Osteoblast (primary cell): Measurements from ENCODE around the gene TMEM9B. TPM values are rescaled to one million over a fixed set of nuclear protein-coding genes. Genes with fewer than 3 reads are reported as not detected.

Experiments
- DNase-seq: peaks from one replicate; pipeline ENCODE4 v3.0.0; 2011; ENCODE audit warnings: low spot score, mixed read lengths; ENCODE audit not compliant: insufficient read length; ENCODE audit errors: missing footprints
- H2AFZ ChIP-seq: 2 replicates; pipeline ENCODE4 v1.6.0; 2011; ENCODE audit warnings: mild to moderate bottlenecking, low read length
- H3K27ac ChIP-seq: 2 replicates; pipeline ENCODE4 v1.5.1; 2011; ENCODE audit warnings: mild to moderate bottlenecking, low read depth, low read length, moderate library complexity
- H3K27me3 ChIP-seq: 2 replicates; pipeline ENCODE4 v1.6.0; 2012; ENCODE audit warnings: mild to moderate bottlenecking, control low read depth, inconsistent platforms, low read length, moderate library complexity; ENCODE audit not compliant: insufficient read depth
- H3K36me3 ChIP-seq: 2 replicates; pipeline ENCODE4 v1.5.1; 2011; ENCODE audit warnings: mild to moderate bottlenecking, low read length, control low read depth, moderate library complexity; ENCODE audit not compliant: insufficient read depth
- H3K4me1 ChIP-seq: 2 replicates; pipeline ENCODE4 v1.5.1; 2011; ENCODE audit warnings: mild to moderate bottlenecking, low read length, control low read depth, moderate library complexity; ENCODE audit not compliant: insufficient read depth
- H3K4me2 ChIP-seq: 2 replicates; pipeline ENCODE4 v1.6.0; 2011; ENCODE audit warnings: mild to moderate bottlenecking, low read length; ENCODE audit not compliant: insufficient read depth
- H3K4me3 ChIP-seq: fragments of 200-600 bp; sonication (generic); 3 replicates; pipeline ENCODE4 v1.5.1; 2012; ENCODE audit warnings: mild to moderate bottlenecking, low read length, inconsistent platforms; ENCODE audit not compliant: insufficient read depth
- H3K79me2 ChIP-seq: 2 replicates; pipeline ENCODE4 v1.6.0; 2012; ENCODE audit warnings: mild to moderate bottlenecking, low read length, control low read depth, inconsistent platforms; ENCODE audit not compliant: insufficient read depth
- H3K9me3 ChIP-seq: 2 replicates; pipeline ENCODE4 v1.5.1; 2011; ENCODE audit warnings: low read depth, low read length, control low read depth
- H4K20me1 ChIP-seq: 2 replicates; pipeline ENCODE4 v1.6.0; 2012; ENCODE audit warnings: mild to moderate bottlenecking, low read length, control low read depth; ENCODE audit not compliant: insufficient read depth
- CTCF ChIP-seq: IDR thresholded peaks from 2 replicates; pipeline ENCODE4 v1.5.1; 2011; ENCODE audit warnings: mild to moderate bottlenecking, low read depth, low read length, moderate library complexity; ENCODE audit errors: extremely low read depth
- total RNA-seq: library from RNA; depleted of rRNA; stranded (reverse); fragments of >200 nt; gene quantifications from 2 replicates; pipeline ENCODE4 v1.2.3, GENCODE V29; 2012

Gene TMEM9B
- total RNA-seq, 1 donor, result 32.6 TPM

DNA sequence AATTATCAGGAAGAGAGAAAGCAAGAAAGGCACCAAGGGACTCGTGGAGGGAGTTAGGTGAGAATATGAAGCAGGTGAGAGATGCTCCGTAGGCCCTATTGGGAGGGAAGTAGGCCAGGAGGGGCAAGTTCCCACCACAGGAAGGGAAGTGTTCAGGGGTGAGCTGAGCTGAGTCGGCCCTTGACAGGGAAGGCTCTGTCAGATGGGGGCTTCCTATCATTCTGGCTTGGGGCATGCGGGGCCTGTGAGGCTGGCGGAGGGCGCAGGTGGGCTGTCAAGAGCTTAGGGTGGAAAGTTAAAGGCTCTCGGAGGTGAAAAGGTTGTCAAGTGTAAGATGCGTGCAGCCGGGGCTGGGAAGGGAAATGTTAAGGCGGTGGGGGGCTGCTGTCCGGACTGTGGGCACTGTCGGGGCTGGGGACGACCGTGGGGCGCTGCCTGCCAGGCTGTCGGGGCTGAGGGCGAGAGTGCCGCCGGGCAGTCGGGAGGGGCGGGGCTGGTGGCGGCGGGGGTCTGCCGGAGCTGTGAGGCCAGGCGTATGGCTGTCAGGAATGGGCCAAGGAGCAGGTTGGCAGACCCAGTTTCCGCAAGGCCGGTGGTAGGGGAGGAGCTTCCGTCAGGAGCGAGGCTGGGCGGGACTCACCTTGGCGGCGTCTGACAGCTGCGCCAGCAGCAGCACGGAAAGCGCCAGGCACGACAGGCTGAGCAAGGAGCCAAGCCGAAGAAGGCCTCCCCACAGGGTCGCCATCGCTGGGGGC, 496 bp downstream of the TMEM9B start:
- peak; percentile 90 for DNase-seq
- peaks cover 52% of the 10 kb centered on the region for H3K79me2 ChIP-seq

DNA sequence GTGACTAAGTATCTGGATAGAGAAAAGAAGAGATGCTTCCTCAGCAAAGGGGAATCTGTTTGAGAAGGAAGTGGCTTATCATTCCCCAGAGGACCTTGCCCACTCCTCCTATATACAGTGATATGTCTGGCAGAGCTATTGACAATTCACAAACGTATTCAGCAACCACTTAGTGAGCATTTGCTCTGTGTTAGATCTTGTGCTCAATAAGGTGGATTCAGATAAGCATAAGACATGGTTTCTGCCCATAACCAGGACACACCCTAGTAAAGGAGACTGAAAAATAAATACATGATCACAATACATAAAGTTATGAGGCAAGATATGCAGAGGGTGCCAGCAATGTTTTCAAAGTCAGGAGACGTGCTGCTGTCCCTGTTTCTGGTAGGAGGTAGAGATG, 1.4 kb downstream of the TMEM9B start:
- H3K9me3 ChIP-seq, result no peaks in the 10 kb centered on the region
- TF ChIP-seq CTCF, result no peak
- H3K27me3 ChIP-seq, result no peaks in the 10 kb centered on the region
- peaks cover 28% of the 10 kb centered on the region for H3K4me1 ChIP-seq
- no peak overlapping the region for H2AFZ ChIP-seq
- no peak for DNase-seq
- peak overlapping the region; percentile 88 for H3K27ac ChIP-seq
- H4K20me1 ChIP-seq, result peaks cover 6% of the 10 kb centered on the region
- H3K4me2 ChIP-seq, result peak overlapping the region; percentile 88
- peak overlapping the region; percentile 94 for H3K4me3 ChIP-seq
- peaks cover 59% of the 10 kb centered on the region for H3K79me2 ChIP-seq
- no peaks in the 10 kb centered on the region for H3K36me3 ChIP-seq

More for the DNA sequence above, 496 bp downstream of the TMEM9B start:
- peak overlapping the region; percentile 88 for H3K27ac ChIP-seq
- no peaks in the 10 kb centered on the region for H3K27me3 ChIP-seq
- no peaks in the 10 kb centered on the region for H3K36me3 ChIP-seq
- H3K9me3 ChIP-seq, result no peaks in the 10 kb centered on the region
- H3K4me3 ChIP-seq, result peak overlapping the region; percentile 94
- H2AFZ ChIP-seq, result peak overlapping the region; percentile 92
- peaks cover 6% of the 10 kb centered on the region for H4K20me1 ChIP-seq
- H3K4me2 ChIP-seq, result peak overlapping the region; percentile 88
- H3K4me1 ChIP-seq, result peaks cover 28% of the 10 kb centered on the region
- TF ChIP-seq CTCF, result no peak

DNA sequence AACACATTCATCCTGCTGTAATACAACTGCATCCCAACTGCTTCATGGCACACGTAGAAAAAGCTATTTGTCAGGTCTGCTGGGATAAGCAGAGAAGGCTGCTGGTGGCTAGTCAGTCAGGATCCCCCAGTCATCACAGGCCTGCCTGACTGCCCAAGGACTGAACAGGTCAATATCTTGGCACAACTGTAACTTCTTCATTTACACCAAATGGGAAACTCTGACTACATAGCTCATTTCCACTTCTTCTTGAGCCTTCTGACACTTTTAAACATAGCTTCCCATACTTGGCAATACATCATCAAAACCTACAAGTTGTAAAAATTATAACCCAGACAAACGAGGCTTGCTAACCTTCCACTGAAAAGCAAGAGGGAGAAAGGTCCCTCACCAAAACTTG, 2.8 kb downstream of the TMEM9B start:
- Histone ChIP-seq H3K9me3 (no peaks in the 10 kb centered on the region), H3K4me1 (peaks cover 28% of the 10 kb centered on the region), H4K20me1 (peaks cover 6% of the 10 kb centered on the region), H3K79me2 (peaks cover 73% of the 10 kb centered on the region), H3K27me3 (no peaks in the 10 kb centered on the region), H3K27ac (no peak overlapping the region), H3K4me3 (no peak overlapping the region), H3K36me3 (no peaks in the 10 kb centered on the region), H3K4me2 (no peak overlapping the region), H2AFZ (no peak overlapping the region)
- no peak for TF ChIP-seq CTCF
- no peak for DNase-seq

DNA sequence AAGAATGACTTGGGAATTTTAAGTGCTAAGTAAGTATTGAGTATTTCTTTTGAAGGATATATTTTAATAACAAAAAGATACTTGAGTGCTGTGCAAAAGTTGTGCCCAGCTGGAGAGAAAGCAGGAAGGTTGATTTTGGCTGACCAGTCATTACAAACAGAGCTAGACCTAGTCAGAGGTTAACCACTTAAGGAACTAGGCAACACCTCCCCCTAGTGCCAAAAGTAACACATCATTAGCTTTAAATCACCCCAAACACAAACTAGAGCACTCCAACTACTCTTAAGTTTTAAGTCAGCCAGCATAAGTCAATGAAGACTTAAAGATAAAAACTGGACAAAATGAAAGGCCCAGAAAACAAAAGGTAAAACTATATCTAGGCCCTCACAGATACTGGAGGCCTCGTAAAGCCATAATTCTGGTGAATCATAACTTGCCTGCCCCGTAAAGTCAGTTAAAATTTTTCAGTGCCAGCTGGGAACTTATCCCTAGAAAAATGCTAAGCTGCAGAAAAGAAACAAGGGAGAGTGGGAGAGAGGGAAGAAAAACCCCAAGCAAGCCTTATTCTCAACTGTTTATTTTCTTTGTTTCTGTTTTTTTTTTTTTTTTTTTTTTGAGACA, 4.6 kb downstream of the TMEM9B start:
- peak; percentile 67 for TF ChIP-seq CTCF
- peak overlapping the region; percentile 29 for H3K27ac ChIP-seq
- H2AFZ ChIP-seq, result no peak overlapping the region
- no peaks in the 10 kb centered on the region for H3K9me3 ChIP-seq
- H3K4me3 ChIP-seq, result peak overlapping the region; percentile 4
- peak overlapping the region; percentile 49 for H3K4me2 ChIP-seq
- peaks cover 79% of the 10 kb centered on the region for H3K79me2 ChIP-seq
- H3K4me1 ChIP-seq, result peaks cover 23% of the 10 kb centered on the region
- H3K36me3 ChIP-seq, result peaks cover 11% of the 10 kb centered on the region
- peaks cover 6% of the 10 kb centered on the region for H4K20me1 ChIP-seq
- no peaks in the 10 kb centered on the region for H3K27me3 ChIP-seq
- DNase-seq, result peak; percentile 91
